GM18909 (cell line): ENCODE data around the gene SLC39A11.

Experiments
- ATAC-seq: cut with Tn5 transposase; IDR thresholded peaks from one replicate; pipeline ENCODE4 v1.9.1; 2021; ENCODE audit warnings: mild to moderate bottlenecking; ENCODE audit not compliant: unreplicated experiment, poor library complexity

SLC39A11 gene

DNA sequence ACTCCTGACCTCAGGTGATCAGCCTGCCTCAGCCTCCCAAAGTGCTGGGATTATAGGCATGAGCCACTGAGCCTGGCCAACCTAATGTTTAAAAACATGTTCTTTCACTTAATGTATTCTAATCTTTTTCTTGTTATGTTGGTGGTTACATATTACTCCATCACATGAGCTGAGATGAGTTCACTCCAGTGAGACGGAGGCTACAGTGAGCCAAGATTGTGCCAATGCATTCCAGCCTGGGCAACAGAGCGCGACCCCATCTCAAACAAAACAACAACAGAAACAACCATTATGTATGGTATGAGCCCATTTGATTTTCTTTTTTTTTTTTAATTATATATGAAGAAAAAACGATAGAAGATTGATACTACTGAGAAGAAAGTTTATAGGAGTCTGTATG lies 39.6 kb downstream of the SLC39A11 start:
- no peak for ATAC-seq

DNA sequence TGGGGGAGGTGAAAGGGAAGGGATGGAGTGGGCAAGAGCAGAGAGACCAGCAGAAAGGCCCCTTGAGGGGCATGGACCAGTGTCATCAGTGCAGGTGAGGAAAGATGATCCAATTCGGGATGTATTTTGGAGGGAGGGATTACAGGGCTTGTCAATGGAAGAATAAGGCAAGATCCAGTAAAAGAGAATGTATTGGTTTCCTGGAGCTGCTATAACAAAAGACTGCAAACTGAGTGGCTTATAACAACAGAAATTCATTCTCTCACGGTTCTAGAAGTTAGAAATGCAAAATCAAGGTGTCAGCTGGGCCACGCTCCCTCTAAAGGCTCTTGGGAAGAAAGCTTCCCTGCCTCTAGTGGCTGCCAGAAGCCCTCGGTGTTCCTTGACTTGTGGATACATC lies 41.7 kb downstream of the SLC39A11 start:
- no peak for ATAC-seq

DNA sequence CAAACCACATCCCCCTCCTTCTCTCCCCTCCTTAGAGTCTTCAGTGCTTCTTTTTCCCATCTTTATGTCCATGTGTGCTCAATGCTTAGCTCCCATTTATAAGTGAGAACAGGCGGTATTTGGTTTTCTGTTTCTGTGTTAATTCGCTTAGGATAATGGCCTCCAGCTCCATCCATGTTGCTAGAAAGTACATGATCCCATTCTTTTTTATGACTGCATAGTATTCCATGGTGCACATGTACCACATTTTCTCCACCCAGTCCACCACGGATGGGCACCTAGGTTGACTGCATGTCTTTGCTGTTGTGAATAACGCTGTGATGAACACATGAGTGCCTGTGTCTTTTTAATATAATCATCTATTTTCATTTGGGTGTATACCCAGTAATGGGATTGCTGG lies 44.3 kb downstream of the SLC39A11 start:
- ATAC-seq, result no peak

DNA sequence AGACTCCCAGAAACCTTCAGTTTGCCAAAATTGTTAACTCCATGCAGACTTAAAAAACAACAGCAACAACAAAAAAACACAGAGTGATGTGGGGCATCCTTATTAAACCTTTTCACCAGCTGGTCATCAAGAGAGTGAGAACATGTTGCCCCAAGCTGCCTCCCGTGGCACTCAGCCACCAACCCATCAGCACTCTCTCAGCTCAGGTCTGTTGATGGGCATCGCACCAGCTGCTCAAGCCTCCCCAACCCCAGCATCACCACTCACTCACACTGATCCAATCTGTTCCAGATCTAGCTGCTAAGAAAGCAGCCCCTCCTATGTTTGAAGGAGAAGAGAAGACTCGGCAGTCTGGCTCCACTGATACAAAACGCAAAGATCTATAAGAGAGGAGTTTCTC lies 46.8 kb downstream of the SLC39A11 start:
- ATAC-seq, result no peak

DNA sequence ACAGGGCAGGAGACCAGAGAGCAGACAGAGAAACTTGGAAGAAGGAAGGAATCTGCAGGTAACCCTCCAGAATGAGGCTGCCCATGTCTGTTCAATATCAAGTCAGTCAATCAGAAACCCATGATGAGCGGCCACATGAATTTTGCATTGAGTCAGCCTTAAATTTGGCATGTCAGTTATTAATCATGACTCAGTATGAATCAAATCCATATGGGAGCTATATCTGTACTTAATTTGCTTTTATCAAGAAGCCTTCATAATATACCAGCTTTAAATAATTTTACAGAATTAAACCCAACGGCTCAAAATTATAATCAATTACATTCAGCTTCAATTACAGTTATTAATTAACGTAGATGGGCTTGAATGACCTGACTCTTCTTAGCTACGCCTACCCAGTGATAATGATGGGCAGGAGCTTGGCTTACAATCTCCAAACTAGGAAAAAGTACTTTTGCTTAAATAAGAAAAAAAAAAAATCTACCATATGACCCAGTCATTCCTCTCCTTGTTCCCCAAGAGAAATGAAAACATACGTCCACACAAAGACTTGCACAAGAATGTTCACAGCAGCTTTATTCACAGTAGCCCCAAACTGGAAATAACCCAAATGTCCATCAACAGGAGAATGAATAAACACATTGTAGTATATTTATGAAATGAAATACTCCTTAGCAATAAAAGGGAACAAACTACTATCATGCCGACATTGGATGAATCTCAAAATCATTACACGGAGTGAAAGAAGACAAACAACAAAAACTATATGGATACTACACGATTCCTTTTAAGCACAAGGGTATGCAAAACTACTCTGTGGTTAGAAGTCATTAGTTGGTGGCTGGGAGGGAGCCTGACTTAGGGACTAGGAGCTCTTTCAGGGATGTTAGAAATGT lies 48.6 kb downstream of the SLC39A11 start:
- ATAC-seq, result no peak

DNA sequence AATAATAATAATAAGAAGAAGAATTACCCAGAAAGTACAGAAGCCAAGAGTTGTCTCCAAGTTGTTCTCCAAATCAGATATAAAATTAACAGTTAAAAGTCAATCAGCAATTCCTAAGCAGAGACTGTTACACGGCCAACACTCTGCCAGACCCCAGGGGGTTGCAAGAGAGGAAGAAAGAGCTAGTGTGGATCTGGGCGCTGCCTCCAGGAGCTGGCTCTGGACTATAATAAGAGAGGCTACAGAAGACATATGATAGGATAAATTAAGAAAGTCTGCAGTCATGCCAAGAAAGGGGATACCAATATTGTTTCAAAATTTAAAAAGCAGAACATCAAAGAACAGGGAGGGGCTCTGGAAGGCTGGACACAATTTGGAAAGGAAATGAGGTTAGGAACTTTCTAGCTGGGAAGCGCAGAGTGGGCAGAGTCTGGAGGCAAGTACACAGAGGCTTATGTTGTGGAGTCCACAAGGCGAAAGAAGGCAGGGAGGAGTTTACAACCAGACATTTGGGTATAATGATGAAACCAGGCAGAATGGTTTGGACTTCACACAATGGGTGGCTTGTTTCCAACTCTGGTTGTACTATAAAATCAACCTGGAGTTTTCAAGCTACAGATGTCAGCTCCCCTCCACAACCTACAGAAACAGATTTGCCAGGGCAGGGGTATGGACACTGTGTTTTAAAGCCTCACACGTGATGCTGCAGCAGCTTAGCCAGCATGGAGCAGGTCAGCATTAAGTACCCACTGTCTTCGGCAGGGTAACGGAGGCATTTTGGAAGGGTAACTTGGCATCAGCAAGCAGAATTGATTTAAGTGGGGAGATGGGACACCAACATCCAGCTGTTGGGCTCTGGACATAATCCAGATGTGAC lies 49.4 kb downstream of the SLC39A11 start:
- ATAC-seq, result no peak

DNA sequence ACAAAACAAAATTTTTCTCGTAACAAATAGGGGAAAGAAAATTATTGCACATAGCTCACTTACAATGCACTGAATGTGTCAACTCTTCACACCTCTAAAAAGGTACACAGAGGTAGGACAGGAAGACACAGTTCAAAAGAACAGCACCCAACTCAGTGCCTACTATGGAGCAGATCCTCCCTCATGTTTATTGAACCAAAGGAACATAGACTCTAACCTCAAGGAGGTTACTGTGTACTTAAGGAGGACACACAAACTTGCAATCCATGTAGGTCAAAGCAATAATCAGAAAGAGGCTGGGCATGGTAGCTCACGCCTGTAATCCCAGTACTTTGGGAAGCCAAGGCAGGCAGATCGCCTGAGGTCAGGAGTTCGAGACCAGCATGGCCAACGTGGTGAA lies 50.3 kb downstream of the SLC39A11 start:
- ATAC-seq, result no peak

DNA sequence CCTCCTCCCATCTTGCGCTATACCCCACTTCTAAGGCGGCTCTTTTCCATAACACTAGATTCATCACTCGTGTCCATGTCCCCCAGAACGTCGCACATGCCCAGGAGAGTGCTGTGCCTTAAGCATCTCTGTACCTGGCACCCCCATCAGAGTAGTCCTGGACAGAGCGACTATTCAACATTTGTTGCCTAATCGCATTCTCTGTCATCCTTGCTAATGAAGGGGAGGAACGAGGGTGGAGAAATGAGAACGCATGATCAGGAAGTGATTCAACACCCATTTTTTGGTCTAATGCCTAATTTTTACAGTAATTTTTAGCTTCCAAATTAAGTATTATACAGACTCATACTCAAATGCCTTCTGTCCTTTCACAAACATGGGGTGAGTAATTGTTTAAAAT lies 53.2 kb downstream of the SLC39A11 start:
- no peak for ATAC-seq

DNA sequence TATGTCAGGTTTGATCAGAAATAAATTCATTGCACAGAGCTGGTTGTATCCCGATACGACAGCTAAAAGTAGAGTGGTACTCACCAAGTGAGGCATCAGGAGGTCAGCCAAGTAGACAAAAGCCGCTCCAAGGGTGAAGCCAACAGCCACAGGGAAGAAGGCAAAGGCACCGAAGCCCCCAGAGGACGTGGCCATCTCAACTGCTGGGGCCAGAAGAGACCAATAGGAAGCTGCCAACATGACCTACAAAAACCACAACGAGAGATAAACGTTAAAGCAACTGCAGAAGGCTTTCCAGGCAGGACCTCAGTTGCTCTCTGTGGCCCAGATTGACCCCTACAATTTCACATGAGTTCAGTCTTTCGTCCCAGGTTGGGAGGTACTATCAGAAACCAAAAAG lies 61.0 kb downstream of the SLC39A11 start:
- ATAC-seq, result no peak

DNA sequence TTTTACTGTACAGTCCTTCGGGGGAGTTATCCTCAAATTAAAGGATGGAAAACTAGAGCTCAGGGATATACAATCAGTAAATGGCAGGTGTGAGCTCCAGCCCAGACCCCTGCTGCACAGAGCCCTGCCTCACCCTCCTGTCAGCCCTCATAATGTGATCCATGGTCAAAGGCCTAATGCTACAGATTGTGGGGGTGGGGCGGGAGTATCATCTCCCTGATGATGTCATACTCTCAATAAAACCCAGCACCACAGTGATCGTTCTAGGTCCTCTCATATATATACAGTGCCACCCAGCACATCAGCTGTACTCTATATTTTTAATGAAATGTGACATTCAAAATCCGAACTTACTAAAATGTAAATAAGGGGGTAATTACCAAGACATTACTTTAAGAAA lies 61.5 kb downstream of the SLC39A11 start:
- no peak for ATAC-seq

DNA sequence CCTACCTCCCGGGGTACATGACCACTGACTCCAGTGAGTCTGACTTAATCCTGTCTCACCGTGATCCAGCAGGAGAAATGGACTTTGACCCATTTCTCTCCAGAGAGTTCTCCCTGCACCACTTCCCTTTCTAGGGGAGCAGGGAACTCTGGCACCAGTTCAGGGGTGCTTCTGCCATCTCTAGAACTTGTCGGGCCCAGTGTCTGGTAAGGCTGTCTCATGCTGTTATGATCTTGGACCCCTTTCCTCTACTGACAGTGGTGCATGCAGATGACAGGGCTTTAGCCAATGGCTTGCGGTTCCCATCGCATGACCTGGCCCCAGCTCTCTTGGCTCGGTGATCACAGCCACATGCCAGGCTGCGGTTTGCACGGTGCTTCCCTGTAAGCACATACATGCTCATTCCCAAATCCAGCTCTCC lies 62.0 kb downstream of the SLC39A11 start:
- no peak for ATAC-seq

DNA sequence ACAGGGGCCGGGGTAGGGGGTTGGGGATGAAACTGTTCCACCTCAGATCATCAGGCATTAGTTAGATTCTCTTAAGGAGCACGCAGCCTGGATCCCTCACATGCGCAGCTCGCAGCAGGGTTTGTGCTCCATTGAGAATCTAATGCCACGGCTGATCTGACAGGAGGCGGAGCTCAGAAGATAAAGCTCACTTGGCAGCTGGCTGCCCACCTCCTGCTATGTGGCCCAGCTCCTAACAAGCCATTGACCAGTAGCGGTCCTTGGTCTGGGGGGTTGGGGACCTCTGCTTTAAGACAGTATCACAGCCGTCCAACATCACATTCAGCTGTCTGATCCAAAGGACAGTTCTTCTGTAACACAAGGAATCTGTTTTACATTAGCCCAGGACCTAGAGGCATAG lies 62.5 kb downstream of the SLC39A11 start:
- ATAC-seq, result no peak

DNA sequence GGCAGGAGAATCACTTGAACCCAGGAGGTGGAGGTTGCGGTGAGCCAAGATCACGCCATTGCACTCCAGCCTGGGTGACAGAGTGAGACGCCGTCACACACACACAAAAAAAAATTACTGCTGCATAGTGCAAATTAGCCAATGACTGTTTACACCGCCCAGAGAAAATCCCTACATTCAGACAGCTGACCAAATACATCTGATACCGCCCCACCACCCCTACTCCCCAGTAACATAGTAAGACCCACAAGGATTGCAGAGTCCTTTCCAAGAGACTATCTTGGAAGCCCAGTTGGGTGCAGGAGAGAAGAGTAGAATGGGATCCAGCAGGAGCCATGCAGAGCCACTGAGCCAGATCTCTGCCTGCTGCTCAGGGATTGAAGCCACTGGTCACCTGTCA lies 63.5 kb downstream of the SLC39A11 start:
- no peak for ATAC-seq

DNA sequence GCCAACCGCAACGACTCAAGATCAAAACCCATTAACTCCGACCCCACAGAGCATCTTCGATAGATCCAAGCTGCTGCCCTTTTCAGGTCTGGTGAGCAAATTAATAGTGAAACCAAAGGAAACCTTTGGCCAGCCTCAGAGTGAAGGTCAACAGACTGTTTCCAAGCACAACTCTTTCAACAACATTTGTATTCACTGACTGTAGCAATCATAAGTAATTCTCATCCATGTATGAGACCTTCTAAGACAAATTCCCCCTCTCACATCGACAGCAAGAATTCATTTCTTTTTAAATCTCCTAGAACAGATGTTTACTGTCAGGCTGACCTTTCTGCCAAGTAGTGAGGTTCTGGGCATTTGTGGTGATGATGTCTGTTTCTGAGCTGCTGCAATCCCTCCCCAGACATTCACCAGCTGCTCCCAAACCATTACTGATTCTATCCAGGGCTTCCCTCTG lies 64.2 kb downstream of the SLC39A11 start:
- no peak for ATAC-seq

DNA sequence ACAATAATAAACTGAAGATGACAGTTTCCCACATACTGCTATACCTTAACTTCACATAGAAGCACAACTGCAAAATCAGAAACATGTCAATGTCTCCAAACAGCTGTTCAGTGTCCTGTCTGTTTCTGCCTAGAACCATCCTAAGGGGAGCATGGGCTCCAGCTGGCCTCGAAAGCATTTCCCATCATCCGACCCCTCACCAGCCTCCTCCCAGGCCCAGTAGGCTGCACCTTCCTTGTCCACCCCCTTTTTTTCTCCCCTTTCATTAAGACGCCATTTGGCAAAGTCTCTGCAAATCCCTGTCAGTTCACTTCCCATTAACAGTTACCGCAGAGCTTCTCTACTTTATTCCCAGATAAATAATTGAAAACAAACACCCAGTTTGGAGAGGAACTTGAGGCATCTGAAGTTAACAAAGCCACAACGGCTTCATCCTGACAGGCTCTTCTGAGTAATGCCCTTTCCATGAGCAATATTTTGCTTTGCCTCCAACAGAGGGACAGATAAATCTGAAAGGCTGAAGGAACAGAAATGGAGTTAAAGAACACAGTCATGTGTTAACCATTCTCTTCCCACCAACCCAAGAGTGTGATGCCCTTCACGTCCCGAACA lies 65.3 kb downstream of the SLC39A11 start:
- ATAC-seq, result no peak

DNA sequence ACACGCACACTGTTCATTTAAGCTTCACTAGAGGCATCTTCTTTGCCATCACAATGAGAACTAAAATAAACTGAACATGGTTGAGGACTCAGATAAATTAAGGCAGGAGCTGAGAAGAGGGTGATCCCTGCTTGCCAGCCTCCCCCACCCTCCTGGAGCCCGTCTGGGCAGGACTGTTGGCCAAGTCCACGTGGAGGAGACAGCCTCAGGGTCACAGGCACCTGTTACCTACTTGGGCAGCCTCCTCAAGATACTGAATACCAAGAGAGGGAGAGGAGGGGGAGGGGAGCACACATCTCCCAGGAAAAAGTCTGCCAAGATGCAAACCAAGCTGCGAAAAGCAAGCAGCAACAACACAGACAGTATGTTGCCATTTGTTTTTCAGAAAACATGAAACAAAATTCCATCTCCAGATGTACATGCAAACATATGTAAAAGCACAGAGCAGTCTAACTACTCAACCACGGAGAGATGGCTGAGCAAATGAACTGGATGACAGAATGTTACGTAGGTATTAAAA lies 67.4 kb downstream of the SLC39A11 start:
- no peak for ATAC-seq

DNA sequence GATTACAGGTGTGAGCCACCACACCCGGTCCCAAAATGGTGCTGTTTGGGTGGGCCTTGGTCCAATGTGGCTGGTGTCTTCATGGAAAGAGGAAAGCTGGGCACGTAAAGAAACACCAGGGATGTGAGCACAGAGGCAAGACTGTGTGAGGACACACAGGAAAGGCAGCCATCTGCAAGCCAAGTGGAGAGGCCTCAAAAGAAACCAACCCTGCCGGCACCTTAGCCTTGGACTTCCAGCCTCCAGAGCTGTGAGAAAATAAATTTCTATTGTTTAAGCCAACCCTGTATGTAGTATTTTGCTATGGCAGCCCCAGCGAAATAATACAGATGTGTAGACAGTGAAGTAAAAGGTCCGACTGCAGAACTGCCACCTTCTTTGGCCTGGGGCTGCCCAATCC lies 68.7 kb downstream of the SLC39A11 start:
- ATAC-seq, result no peak

DNA sequence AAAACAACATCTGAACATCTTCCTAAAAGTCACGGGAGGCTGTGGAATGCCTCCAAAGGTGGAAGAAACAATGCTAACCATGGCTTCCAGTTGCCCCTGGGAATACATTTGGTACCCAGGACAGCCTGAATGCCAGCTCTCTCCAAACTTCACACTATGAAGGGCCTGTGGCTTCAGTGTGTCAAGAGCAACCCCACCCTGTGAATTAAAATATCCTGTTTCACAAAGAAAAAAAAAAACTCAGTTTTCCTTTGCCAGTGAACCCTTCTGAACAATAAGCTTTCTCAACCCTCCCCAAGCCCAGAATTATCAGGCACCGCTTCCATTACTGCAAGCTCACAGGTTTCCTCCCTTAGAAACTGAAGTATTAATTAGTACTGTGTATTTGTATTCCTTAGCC lies 69.8 kb downstream of the SLC39A11 start:
- ATAC-seq, result no peak

DNA sequence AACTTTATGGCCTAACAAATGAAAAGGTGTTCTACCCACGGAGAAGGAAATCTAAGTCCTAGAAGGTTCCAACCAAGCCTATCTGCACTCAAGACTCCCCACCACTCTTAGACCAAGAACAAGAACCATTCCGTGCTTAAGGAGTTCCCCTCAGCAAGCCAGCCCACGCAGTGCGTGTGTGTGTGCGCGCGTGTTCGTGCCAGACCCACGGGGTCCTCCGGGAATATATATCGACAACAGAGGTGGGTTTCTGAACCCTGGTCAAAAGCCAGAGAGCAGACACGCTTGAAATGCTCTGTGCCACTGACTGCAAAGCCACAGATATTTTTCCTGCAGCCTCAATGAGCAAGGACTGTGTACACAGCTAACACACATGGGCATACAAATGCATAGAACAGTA lies 70.7 kb downstream of the SLC39A11 start:
- ATAC-seq, result no peak

DNA sequence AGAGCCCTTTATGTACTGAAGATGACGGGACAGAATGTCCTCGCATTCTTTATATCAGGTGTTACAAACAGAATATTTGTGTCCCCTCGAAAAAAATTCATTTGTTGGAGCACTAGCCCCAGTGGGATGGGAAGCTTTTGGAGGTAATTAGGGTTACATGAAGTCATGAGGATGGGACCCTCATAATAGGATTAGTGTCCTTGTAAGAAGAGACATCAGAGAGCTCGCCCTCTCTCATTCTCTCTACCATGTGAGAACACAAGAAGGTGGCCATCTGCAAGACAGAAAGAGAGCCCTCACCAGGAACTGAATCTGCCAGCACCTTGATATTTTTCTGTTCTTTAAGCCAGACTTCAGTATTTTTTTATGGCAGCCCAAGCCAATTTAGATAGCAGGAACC lies 72.4 kb downstream of the SLC39A11 start:
- no peak for ATAC-seq

DNA sequence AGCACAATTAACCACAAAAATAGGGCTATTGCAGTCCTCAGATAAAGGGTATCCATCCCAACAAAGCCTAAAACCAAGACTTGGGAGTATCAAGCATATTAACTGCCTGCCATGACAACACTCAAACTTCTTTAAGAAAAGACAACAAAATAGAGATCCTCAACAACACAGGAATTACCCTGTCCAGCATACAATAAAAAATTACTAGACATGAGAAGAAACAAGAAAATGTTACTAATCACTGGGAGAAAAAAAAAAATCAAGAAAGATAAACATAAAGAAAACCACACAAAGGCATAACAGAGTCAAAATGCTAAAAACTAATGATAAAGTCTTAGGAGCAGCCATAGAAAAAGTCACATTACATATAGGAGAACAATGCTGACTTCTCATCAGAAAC lies 73.9 kb downstream of the SLC39A11 start:
- ATAC-seq, result no peak
